ENCODE results near the gene TMED4.

Gene TMED4

DNA sequence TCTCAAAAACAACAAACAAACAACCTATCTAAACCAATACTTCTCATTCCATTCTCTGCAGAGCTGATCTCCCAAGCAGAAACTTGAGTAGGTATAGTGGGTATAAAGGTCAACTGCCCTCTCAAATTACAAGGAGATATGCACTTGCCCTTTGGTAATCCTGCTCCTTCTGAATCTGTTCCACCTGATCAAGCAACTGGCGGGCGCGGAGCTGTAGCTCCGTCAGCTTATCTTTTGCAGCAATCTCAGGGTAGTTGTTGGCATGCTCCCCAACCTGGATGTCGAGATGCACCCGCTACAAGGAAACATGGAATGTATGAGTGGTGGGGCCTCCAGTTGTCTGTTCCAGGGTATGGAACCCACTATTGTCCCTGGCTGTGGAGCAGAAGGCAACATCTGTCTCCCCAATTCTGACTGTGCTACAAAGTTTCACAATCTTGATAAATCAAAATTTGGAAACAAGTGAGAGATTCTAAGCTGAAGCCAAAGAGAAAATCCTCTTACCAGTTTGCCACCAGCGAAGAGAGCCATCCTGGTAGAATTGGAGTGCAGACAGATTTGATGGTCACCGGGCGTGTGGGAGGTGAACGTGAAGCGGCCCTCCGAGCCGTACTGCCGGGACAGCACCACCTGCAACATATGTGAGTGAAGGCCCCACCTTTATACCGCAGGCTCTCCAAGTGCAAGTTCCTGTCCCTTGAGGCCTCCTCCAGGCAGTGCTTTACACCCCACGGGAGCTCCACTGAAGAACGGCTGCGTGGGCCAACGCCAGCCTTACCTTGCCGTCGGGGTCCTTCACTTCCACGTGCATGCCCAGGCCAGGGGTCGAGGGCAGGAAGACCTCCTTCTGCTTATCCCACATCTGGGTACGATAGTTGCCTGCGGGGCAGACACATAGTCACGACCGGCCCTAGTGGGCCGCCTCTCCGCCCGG, 819 bp downstream of the TMED4 start:
- DNase-seq (ENCODE audit: low spot score): peak; percentile 61
- TF ChIP-seq, protein P1, sequence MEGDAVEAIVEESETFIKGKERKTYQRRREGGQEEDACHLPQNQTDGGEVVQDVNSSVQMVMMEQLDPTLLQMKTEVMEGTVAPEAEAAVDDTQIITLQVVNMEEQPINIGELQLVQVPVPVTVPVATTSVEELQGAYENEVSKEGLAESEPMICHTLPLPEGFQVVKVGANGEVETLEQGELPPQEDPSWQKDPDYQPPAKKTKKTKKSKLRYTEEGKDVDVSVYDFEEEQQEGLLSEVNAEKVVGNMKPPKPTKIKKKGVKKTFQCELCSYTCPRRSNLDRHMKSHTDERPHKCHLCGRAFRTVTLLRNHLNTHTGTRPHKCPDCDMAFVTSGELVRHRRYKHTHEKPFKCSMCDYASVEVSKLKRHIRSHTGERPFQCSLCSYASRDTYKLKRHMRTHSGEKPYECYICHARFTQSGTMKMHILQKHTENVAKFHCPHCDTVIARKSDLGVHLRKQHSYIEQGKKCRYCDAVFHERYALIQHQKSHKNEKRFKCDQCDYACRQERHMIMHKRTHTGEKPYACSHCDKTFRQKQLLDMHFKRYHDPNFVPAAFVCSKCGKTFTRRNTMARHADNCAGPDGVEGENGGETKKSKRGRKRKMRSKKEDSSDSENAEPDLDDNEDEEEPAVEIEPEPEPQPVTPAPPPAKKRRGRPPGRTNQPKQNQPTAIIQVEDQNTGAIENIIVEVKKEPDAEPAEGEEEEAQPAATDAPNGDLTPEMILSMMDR (IDR thresholded peaks at IDR 0.05; ENCODE audit: borderline replicate concordance, control extremely low read depth, extremely low read depth, insufficient read depth, missing control alignments): no peak
- in situ Hi-C loops (cut with MboI; ENCODE audit: low sequenced_read_pairs, unreplicated experiment): loop anchor here (10.0 to 25.0 kb wide), 2 partner anchors 181 to 554 kb away; no protein-coding TSS in a partner anchor

DNA sequence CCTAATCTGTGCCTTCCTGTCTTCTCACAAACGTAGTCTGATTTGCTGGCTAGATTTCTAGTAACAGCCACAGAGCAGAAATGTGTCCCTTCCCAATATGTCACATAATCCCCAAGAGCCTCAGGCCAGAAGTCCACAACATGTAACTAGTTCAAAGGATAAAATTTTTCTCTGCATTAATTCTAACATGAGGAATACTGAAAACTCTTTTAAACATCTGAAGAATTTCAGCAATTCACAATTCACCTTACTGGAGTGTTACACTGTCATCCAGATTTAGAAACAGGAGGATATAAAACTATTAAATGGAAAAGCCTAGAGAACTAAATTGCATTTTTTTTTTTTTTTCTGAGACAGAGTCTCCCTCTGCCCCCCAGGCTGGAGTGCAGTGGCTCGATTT, 5.8 kb downstream of the TMED4 start:
- in situ Hi-C loops (cut with MboI; ENCODE audit: low sequenced_read_pairs, unreplicated experiment): loop anchor here (25.0 kb wide), 1 partner anchor 186 kb away; no protein-coding TSS in a partner anchor
- TF ChIP-seq, protein P1 (IDR thresholded peaks at IDR 0.05; ENCODE audit: borderline replicate concordance, control extremely low read depth, extremely low read depth, insufficient read depth, missing control alignments): no peak
- DNase-seq (ENCODE audit: low spot score): no peak

DNA sequence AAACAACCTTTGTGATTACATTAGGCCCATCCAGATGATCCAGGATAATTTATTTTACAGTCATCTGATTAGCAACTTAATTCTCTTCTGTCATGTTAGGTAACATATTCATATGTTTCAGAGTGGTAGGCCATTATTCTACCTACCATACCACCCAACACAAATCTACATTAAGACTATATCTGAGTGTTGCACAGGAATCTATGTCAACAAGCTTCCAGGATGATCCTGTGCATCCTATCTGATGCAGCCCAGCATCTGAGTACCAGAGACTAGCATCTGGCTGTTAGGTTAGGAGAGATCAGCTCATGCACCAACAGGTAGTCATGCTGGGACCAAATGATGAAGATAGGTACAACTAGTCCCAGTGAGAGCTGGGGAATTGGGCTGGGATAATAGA, 7.0 kb downstream of the TMED4 start:
- TF ChIP-seq, protein P1 (IDR thresholded peaks at IDR 0.05; ENCODE audit: borderline replicate concordance, control extremely low read depth, extremely low read depth, insufficient read depth, missing control alignments): no peak
- peak; percentile 6 for DNase-seq (ENCODE audit: low spot score)
- in situ Hi-C loops (cut with MboI; ENCODE audit: low sequenced_read_pairs, unreplicated experiment): loop anchor here (25.0 kb wide), 1 partner anchor 187 kb away; no protein-coding TSS in a partner anchor

DNA sequence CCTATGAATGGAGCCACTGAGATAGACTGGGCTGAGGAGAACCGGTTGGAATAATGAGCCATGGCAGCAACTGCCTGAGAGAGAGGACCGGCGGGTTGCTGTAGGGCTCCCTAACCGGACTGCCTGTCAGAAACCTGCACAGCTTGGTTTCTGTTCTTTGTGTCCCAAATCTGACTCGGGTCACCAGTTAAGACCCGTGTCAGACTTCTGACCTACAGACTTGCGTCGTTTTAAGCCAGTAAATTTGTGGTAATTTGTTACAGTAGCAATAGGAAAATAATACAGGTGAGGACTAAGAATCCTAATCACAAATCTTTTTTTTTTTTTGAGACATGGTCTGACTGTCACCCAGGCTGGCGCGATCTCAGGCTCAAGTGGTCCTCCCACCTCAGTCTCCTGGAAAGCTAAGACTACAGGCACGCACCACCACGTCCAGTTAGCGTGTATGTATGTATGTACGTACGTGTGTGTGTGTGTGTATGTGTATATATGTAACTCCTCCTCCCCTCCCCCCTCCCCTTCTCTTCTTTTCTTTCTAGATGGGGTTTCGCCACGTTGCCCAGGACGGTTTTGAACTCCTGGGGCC, 7.7 kb downstream of the TMED4 start:
- in situ Hi-C loops (cut with MboI; ENCODE audit: low sequenced_read_pairs, unreplicated experiment): no loop called here
- TF ChIP-seq, protein P1 (IDR thresholded peaks at IDR 0.05; ENCODE audit: borderline replicate concordance, control extremely low read depth, extremely low read depth, insufficient read depth, missing control alignments): no peak
- no peak for DNase-seq (ENCODE audit: low spot score)

DNA sequence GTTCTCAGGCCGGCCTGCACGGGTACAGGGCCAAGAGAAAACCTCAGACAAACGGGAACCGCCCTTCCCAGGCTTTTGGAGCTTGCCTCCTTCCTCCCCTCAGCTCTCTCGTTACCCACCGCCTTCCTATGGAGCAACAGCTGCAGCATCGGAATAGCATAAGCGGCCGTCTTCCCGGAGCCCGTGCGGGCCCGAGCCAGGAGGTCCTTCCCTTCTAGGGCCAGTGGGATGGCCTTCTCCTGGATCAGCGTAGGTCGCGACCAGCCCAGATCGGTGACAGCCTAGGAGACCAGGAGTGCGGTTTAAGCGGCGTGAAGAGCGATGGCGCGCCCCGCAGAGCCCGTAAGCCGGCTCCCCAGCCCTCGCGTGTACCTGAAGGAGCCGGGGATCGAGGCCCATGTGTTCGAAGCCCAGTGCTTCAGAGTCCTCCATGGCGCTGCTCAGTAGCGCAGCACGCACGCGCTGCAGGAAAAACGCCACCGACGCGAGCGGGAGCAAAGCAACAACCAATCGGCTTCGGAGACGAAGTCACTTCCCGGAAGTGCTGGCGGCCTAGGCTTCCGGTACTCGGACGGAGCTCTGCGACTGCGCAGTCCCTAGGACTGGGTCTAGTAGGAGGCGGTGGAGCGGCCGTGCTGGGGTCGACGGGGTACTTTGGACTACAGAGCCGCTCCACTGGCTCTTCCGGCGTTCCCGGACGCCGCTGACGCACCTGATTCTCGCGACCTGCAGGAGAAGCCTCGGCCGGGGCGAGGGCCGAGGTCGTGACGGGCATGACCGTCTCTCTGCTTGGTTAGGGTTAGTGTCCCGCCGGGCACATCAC, 8.4 kb downstream of the TMED4 start, which contains the start of gene DDX56:
Gene DDX56 (minus strand): TSS at position 445 of the 823 bp plus-strand sequence. CDS start 13 bp downstream, at position 432.
- TF ChIP-seq, protein P1 (IDR thresholded peaks at IDR 0.05; ENCODE audit: borderline replicate concordance, control extremely low read depth, extremely low read depth, insufficient read depth, missing control alignments): no peak
- in situ Hi-C loops (cut with MboI; ENCODE audit: low sequenced_read_pairs, unreplicated experiment): no loop called here
- DNase-seq (ENCODE audit: low spot score): peak; percentile 97

DNA sequence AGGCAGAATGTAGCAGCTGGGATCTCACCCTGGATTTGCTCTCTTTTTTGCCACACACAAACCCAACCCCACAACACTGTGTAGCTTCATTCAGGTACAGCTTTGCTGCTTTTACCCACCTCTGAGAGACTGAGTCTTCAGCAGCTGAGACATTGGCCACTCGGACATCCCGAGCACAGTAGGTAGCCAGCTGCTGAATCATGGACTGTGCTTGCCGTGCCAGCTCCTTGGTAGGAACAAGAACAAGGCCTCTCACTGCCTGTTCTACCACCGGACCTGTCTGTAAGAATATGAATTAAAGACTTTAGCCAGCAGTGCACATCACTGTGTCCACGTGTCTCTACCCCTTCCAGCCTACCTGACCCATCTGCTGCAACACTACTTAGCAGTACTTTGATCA, 9.3 kb downstream of the TMED4 start:
- TF ChIP-seq, protein P1 (IDR thresholded peaks at IDR 0.05; ENCODE audit: borderline replicate concordance, control extremely low read depth, extremely low read depth, insufficient read depth, missing control alignments): no peak
- in situ Hi-C loops (cut with MboI; ENCODE audit: low sequenced_read_pairs, unreplicated experiment): no loop called here
- no peak for DNase-seq (ENCODE audit: low spot score)
